ENCODE data around the gene YWHAG.
A peak's percentile ranks its signal among the peaks of the same experiment; 100 is the strongest.

DNA sequence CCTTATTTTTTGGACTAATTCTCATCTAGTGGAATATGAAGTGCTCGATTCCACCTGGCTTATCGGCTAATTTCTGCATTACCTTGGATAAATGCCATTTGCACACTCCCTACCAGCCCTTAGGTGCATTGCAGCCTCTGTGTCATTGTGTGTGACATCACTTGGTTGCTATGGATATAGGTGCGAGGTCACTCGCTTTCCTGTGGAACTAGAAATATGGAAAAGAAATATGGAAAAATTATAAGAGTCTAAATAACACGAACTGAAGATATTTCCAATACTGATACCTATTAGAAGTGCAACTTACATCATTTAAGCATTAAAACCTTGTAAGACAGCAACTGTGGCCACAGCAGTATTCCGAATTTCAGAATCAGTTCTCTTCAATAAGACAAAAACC, 2.0 kb downstream of the YWHAG start:
- TF ChIP-seq CTCF (IDR thresholded peaks at IDR 0.05), result peak in 1 of 4 experiments; percentile 19
- TF ChIP-seq POLR2A (IDR thresholded peaks at IDR 0.05), result no peak
- TF ChIP-seq EP300 (IDR thresholded peaks at IDR 0.05), result no peak
